GM19372 (cell line): ENCODE results near the gene RNF26.

Experiments used
- ATAC-seq: cut with Tn5 transposase; IDR thresholded peaks from one replicate; pipeline ENCODE4 v1.9.1; 2021; ENCODE audit warnings: mild to moderate bottlenecking, low read depth, moderate library complexity; ENCODE audit not compliant: unreplicated experiment

RNF26 gene

GRCh38 chr11:119347940-119348605, 13.7 kb downstream of the RNF26 start:
- no peak for ATAC-seq

- no peak for ATAC-seq
Observed at GRCh38 chr11:119350302-119350701, 16.0 kb downstream of the RNF26 start.

DNA sequence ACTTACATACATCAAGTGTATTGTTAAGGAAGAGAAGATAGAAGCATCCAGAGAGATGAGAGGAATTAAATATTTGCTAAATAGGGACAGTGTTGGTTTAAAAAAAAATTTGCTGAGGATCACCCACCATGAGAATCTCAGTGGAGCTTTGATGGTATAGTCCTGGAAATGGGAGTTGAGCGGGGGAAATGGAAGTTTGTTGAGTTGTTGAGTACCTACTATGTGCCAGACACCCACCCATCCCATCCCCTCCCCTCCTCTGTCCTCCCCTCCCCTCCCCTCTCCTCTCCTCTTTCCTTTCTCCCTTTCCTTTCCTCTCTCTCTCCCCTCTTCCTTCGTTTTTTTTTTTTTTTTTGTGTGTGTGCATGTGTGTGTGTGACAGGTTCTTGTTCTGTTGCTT, 16.9 kb downstream of the RNF26 start:
- ATAC-seq, result no peak

- ATAC-seq, result no peak
Observed at GRCh38 chr11:119352857-119353260, 18.5 kb downstream of the RNF26 start.

DNA sequence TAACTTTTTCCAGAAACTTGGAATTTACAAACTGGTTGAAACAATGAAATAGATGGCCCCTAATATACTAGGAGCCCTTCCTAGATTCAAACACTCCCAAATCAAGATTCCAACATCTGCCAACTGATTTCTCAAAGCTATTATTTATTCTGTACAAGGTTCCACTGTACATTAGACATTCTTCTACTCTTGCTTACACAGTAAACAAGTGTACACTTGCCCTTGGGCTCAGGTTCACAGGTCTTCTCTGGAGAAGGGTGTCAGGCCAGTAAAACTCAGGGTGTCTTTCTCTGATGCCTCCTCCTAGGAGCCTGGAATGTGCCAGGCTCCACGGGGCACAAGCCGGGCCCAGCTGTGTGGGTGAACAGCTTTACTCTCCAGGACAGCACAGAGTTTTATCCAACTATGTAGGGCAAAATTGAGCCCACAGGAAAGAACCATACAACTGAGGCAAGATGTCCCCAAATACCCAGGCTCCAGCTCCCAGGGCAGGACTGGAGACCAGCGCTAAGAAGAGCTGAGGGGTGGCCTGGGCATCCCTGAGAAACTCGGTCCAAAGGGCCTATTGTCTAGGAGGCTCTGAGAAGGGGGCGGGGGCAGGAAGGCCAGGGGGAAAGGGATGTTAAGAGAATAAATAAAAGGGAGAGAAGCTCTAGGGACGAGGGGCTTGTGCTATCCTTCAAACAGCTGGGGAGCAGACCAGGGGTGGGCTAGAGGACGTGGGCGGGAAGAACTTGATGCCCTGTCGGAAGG, 20.9 kb downstream of the RNF26 start:
- no peak for ATAC-seq

- ATAC-seq, result no peak
Observed at GRCh38 chr11:119356349-119357031, 22.2 kb downstream of the RNF26 start.

DNA sequence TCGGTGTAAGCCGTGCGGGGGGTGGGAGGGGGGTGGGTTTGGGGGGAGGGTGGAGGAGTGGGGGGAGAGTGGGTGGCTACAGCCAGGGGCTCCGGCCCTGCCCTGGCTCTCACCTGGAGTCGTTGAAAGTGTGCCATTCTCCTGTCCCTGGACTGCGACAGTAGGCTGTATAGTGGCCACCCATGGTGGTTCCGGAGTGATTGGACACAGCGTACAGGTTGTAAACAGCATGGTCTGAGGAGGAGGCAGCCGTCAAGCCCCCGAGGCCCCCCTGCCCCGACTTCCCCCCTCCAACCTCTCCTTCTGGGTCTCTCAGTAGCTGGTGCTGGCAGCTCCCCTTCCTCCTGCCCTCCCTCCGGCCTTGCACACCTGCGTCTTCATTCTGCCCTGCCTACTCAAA, 22.7 kb downstream of the RNF26 start:
- ATAC-seq, result no peak

DNA sequence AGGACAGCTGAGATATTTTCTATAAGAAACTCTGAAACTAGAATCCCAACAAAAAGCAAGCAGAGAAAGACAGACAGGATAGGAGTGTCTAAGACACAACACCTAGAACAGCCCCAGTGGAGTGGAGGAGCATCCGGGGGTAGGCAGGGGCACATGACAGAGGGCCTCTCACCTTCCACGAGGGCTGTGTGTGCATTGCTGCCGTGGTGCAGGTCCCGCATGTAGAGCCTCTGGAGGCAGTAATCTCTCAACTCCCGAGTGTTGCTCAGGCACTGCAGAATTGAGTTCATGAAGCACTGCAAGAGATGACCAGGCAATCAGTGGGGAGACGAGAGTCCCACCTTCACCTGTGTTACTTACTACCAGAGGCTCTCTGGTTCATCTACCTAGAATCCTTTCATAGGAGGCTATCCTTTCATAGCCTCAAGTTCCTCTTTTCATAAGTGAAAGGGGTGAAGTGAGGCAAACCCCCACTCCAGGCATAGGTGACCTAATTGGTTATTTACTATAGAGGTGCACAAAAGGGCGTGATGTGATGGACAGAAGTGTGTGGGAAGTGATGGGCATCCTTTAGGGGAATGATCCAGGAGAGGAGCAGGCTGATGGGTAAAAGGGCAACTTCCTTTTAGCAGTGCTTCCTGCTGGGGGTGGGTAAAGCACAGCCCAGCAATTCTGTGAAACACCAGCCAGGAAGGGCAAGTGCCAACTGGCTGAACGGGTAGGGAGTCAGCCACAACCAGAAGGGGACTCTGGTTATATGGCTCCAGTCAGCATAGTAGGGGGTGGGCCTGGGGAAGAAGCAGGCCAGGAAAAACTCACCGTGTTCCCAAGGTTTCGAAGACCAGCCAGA, 25.3 kb downstream of the RNF26 start:
- no peak for ATAC-seq

DNA sequence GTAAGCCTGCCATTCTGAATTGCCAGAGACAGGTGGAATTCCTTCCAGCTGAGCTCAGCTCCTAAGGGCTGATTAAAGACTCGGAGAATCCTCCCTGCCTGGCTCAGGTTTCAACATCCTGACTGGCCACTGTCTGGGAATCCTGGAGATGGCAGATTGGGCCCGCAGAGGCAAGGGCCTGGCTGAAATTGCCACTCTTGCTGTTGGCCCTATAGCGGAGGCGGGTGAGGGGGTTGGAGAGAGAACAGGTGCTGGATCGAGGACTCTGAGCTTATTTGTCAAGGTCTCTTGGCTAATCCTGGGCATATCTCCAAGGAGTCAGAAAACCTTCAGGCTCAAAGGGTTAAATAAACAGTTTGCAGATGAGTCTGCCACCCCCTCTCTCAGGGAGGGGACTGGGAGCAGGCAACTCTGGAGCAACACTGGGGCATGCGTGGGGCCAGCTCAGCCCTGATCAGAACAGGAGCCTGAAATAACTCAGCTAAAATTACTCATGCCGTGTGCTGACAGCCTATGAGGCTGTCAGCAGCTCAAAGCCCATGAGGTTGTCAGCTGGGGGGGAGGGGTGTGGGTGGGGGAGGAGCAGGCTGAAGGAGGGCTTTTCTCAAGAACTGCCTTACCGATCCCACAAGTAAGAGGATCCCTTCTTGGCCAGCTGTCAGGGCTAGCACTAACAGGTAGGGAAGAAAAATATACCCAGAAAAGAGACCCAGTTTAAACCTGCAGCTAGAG, 26.9 kb downstream of the RNF26 start:
- ATAC-seq, result no peak

DNA sequence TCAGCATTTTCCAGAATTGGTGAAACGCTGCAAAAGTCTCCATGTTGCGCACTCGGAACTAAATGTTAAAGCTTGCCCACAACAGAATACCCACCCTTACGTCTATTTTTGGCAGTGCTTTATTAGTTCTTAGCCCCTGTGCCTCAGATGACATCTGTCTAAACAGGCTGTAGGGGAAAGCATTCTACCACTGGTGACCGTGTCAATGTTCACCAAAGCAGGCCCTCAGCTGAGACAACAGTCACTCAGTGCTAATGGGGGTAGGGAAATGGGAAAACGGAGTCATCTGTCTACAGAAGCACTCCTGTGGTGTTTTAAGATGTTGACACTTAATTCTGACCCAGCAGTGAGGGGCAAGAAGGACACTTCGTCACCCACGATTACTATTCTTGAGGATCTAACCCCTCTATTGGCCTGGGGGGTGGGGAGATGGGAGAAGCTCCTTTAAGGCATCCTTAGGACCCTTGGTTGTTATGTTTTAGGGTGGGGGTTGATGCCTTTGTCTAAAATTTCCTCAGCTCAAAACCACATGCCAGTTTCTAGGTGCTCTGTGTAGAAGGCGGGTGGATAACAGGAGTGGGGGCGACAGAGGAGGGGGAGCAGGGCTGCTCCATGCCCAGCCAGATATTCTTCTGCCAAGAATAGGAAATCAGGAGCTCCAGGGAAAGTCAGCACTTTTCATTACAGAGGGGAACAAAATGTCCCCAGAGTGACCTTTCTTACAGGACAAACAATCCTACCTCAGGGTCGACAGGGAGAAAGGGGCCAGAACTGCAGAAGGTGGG, 27.8 kb downstream of the RNF26 start:
- no peak for ATAC-seq

DNA sequence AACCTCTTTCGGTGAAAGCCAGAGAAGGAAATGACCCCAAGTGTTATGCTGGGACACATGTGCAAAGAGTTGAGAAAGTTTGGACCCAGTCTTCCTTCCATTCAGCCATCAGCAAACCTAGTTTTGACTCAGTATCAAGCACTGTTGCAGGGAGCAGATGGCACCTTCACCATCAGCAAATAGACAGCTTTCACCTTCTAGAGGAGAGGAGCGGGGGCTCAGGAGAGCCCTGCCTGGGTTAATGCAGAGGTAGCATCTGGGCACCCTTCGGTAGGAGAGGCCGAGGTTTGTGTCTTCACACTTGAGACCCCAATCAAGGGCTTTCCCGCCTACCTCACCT, 28.4 kb downstream of the RNF26 start:
- ATAC-seq, result no peak

DNA sequence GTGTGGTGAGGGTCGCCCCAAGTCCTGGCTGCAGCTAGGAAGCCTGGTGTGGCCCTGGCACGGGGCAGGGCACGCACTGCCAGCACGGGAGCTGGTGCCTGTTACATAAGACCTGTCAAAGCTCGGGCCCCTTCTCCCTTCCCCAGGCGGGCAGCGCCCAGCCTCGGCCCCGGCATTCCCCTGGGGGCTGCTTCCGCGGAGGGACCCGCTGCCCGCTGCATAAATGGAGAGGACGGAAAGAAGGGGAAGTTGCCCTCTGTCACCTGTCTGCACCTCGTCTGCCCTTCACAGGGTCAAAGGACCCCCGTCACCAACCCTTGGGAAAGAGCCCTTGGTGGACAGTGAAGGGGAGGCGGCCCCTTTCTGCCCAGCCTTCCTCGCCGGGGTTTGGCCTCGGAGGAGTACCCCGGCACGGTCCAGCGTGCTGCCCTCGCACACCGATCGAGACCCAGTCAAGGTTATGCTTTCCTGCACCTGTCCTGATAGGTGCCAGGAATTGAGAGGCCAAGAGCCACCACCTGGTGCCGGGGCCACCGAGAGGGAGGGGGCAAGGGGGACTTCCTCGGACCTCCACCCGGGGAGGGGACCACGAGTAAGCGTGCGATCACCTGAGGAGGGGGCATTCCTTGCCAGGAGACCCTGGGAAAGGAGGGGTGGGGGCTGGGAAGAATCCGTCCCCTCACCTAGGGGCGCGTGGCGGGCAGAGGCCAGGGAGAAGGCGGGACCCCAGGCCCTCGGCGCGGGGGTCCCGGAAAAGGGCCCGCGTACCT, 28.9 kb downstream of the RNF26 start:
- no peak for ATAC-seq

- no peak for ATAC-seq
Observed at GRCh38 chr11:119363851-119364590, 29.7 kb downstream of the RNF26 start.

DNA sequence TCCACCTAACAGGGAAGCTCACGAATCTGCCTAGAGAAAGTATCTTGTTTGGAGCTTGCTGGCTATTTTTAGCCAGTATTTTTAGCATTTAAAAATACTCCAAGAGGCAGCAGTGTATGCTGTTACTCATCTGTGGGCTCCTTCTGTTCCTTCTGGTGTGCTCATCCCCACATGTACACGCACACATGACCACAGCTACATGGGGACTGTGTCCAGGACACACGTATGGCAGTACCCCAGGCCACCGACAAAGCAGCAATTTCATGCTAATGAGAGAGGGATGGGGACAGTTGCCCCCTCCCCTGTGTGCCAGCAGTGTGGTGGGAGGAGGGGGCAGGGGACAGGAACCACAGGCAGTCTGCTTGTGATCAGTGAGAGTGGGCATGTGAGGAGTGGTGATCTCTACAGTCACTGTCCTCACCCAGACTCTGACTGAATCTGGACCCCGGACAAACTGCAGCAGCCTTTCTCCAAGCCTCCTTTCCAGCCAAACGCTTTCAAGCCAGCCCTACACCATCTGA, 30.8 kb downstream of the RNF26 start:
- ATAC-seq, result no peak

DNA sequence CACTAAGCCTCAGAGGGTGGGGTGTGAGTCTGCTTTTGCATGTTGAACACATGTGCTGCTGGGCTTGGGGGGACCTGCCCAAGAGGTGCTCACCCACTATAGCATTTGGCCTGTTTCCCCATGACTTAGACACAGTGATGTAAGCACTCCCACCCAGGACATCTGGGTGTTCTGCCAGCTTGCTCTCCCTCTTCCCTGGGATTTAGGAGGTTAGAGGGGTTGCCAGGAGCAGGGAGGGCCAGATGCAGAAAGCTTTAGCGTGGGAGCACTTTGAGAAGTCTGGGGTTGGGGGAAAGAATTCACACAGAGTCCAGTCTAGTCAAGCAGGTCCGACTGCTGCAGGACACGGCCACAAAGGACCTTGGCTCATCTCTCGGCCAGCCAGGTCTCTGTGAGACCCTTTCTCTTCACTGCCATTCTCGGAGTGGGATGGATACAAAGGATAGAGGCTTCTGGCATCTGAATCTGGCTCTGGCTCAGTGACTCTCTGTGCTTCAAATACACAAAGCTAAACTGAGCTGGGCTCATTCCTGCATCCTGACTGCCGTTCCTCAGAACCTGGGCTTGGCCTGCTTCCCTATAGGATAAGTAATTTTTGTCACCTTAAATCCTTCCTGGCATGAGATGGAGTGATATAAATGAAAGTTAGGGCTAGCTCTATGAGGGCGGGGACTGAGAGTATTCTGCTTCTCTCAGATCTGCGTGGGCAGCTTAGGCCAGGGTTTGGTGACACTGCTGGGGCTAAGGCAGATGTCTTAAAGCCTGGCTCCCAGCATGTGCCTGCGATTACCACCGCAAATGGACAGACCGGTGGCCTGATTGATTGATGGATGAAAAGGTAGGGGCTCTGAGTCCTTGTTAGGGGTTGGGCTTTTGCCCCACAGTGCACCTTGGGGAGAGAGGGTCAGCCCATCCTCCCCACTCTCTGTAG, 32.6 kb downstream of the RNF26 start:
- no peak for ATAC-seq

DNA sequence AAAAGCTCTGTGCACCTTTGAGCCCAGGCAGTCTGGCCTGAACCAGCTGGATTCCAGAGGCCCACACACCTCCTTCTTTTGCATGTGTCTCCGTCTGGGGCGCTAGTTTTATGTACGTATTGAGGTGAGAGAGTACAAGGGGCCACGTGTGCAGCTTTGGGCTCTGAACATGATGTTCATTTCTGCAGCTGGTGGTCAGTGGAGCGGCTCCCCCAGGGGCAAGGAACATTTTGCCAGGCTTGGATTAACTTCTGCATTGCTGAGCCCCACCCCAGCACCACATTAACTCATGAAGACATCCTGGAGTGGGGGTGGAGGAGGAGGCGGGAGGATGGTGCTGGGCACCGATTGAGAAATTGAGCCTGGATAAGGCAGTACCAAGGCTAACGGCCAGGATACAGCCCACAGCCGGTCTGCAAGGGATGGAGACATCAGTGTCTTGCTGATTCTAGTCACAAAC, 33.4 kb downstream of the RNF26 start:
- no peak for ATAC-seq
